ENCODE measurements around the gene GFRA3.

Gene GFRA3

DNA sequence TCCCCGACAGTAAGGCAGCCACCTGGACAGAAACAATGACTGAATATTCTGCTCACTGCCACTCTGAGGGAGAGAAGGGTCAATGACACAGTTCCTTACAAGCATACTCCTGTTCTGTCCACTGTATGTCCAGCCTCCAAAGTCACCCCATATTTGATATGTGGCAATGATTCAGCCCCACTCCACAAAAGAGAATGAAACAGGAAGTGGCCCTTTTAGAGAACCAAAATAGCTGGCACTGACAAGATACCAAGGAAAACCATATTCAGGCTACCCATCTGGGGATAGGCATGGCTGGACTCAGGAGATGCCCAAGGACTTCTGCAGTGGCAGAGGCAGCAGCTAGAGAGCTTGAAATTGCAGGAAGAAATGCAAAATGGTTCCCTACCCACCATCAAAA lies 12.8 kb upstream of the GFRA3 start:
- TF ChIP-seq ZNF544 (tag by site-specific recombination; IDR thresholded peaks at IDR 0.05) (no peak), ZNF560 (tag by site-specific recombination; IDR thresholded peaks at IDR 0.05; ENCODE audit: borderline replicate concordance) (no peak), ZNF391 (tag by site-specific recombination; IDR thresholded peaks at IDR 0.05; ENCODE audit: borderline replicate concordance, low read depth) (no peak), ZNF155 (tag by site-specific recombination; IDR thresholded peaks at IDR 0.05) (no peak), ZNF2 (tag by site-specific recombination; IDR thresholded peaks at IDR 0.05) (no peak), ZNF292 (tag by site-specific recombination; IDR thresholded peaks at IDR 0.05; ENCODE audit: borderline replicate concordance, low read depth) (no peak), ZNF488 (tag by site-specific recombination; IDR thresholded peaks at IDR 0.05) (no peak), ZEB2 (tag by site-specific recombination; IDR thresholded peaks at IDR 0.05) (no peak)
- TF ChIP-seq, protein P1, sequence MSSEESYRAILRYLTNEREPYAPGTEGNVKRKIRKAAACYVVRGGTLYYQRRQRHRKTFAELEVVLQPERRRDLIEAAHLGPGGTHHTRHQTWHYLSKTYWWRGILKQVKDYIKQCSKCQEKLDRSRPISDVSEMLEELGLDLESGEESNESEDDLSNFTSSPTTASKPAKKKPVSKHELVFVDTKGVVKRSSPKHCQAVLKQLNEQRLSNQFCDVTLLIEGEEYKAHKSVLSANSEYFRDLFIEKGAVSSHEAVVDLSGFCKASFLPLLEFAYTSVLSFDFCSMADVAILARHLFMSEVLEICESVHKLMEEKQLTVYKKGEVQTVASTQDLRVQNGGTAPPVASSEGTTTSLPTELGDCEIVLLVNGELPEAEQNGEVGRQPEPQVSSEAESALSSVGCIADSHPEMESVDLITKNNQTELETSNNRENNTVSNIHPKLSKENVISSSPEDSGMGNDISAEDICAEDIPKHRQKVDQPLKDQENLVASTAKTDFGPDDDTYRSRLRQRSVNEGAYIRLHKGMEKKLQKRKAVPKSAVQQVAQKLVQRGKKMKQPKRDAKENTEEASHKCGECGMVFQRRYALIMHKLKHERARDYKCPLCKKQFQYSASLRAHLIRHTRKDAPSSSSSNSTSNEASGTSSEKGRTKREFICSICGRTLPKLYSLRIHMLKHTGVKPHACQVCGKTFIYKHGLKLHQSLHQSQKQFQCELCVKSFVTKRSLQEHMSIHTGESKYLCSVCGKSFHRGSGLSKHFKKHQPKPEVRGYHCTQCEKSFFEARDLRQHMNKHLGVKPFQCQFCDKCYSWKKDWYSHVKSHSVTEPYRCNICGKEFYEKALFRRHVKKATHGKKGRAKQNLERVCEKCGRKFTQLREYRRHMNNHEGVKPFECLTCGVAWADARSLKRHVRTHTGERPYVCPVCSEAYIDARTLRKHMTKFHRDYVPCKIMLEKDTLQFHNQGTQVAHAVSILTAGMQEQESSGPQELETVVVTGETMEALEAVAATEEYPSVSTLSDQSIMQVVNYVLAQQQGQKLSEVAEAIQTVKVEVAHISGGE (tag by site-specific recombination; conservative IDR thresholded peaks at IDR 0.05; ENCODE audit: low read depth), result no peak
- TF ChIP-seq, protein P2, sequence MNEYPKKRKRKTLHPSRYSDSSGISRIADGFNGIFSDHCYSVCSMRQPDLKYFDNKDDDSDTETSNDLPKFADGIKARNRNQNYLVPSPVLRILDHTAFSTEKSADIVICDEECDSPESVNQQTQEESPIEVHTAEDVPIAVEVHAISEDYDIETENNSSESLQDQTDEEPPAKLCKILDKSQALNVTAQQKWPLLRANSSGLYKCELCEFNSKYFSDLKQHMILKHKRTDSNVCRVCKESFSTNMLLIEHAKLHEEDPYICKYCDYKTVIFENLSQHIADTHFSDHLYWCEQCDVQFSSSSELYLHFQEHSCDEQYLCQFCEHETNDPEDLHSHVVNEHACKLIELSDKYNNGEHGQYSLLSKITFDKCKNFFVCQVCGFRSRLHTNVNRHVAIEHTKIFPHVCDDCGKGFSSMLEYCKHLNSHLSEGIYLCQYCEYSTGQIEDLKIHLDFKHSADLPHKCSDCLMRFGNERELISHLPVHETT (tag by site-specific recombination; IDR thresholded peaks at IDR 0.05), result no peak
- H3K4me1 ChIP-seq (ENCODE audit: control insufficient read depth, insufficient read depth, low read length), result no peaks in the 10 kb centered on the region
- no peaks in the 10 kb centered on the region for H3K9me3 ChIP-seq (ENCODE audit: control insufficient read depth, insufficient read depth, low read depth, low read length)
- peaks cover 31 to 50% of the 10 kb centered on the region in 2 experiments for H3K36me3 ChIP-seq (ENCODE audit: control insufficient read depth in 2 of 2, insufficient read depth in 1 of 2, low read length in 2 of 2)
- CTCF ChIA-PET, result interaction anchor here (0.6 kb wide), 1 partner anchor 483 kb away, joined by 3 read pairs; no protein-coding TSS in a partner anchor
- POLR2A ChIA-PET, result no interaction called here
- no peak overlapping the region for H3K4me3 ChIP-seq (ENCODE audit: low read depth, low read length)
- no peak overlapping the region for H3K27ac ChIP-seq (ENCODE audit: extremely low read depth, low read depth, low read length)

- POLR2A ChIA-PET, result interaction anchor here (1.1 to 1.2 kb wide), 3 partner anchors 60 to 99 kb away, joined by 3 to 5 read pairs (median 5); partner anchors contain the start of gene CDC23
These were observed 8.7 kb upstream of the GFRA3 start for GRCh38 chr5:138282920-138283742.

More at GRCh38 chr5:138282920-138283742, 8.7 kb upstream of the GFRA3 start:
- no peak overlapping the region for H3K27ac ChIP-seq (ENCODE audit: extremely low read depth, low read depth, low read length)
- H3K9me3 ChIP-seq (ENCODE audit: control insufficient read depth, insufficient read depth, low read depth, low read length), result no peaks in the 10 kb centered on the region
- TF ChIP-seq ZNF571 (tag by site-specific recombination; IDR thresholded peaks at IDR 0.05), result no peak
- 0 out of 2 replicates have a peak, but pooled peaks have one; percentile 20 for TF ChIP-seq ZFHX2 (tag by site-specific recombination; conservative IDR thresholded peaks at IDR 0.05)
- TF ChIP-seq, protein P3, sequence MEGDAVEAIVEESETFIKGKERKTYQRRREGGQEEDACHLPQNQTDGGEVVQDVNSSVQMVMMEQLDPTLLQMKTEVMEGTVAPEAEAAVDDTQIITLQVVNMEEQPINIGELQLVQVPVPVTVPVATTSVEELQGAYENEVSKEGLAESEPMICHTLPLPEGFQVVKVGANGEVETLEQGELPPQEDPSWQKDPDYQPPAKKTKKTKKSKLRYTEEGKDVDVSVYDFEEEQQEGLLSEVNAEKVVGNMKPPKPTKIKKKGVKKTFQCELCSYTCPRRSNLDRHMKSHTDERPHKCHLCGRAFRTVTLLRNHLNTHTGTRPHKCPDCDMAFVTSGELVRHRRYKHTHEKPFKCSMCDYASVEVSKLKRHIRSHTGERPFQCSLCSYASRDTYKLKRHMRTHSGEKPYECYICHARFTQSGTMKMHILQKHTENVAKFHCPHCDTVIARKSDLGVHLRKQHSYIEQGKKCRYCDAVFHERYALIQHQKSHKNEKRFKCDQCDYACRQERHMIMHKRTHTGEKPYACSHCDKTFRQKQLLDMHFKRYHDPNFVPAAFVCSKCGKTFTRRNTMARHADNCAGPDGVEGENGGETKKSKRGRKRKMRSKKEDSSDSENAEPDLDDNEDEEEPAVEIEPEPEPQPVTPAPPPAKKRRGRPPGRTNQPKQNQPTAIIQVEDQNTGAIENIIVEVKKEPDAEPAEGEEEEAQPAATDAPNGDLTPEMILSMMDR (tag by site-specific recombination; IDR thresholded peaks at IDR 0.05), result peak; percentile 74
- 0 out of 2 replicates have a peak, but pooled peaks have one; percentile 35 for TF ChIP-seq MYNN (tag by site-specific recombination; IDR thresholded peaks at IDR 0.05; ENCODE audit: borderline replicate concordance)
- TF ChIP-seq OSR2 (tag by site-specific recombination; IDR thresholded peaks at IDR 0.05), result peak; percentile 24; the same call in 1 of the 2 replicates
- no peak for TF ChIP-seq ZNF549 (tag by site-specific recombination; IDR thresholded peaks at IDR 0.05)
- peak; percentile 56 for TF ChIP-seq ZNF654 (tag by site-specific recombination; IDR thresholded peaks at IDR 0.05; ENCODE audit: low read depth)
- TF ChIP-seq ZNF670 (tag by site-specific recombination; IDR thresholded peaks at IDR 0.05; ENCODE audit: low read depth), result no peak
- peak; percentile 78 for TF ChIP-seq ZNF335 (tag by site-specific recombination; conservative IDR thresholded peaks at IDR 0.05)
- 0 out of 2 replicates have a peak, but pooled peaks have one; percentile 13 for TF ChIP-seq EGR2 (tag by site-specific recombination; IDR thresholded peaks at IDR 0.05; ENCODE audit: low read depth)
- TF ChIP-seq, protein P4, sequence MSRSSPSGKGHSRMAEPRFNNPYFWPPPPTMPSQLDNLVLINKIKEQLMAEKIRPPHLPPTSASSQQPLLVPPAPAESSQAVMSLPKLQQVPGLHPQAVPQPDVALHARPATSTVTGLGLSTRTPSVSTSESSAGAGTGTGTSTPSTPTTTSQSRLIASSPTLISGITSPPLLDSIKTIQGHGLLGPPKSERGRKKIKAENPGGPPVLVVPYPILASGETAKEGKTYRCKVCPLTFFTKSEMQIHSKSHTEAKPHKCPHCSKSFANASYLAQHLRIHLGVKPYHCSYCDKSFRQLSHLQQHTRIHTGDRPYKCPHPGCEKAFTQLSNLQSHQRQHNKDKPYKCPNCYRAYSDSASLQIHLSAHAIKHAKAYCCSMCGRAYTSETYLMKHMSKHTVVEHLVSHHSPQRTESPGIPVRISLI (tag by site-specific recombination; IDR thresholded peaks at IDR 0.05), result peak; percentile 47; the same call in 1 of the 2 replicates
- TF ChIP-seq, protein P5, sequence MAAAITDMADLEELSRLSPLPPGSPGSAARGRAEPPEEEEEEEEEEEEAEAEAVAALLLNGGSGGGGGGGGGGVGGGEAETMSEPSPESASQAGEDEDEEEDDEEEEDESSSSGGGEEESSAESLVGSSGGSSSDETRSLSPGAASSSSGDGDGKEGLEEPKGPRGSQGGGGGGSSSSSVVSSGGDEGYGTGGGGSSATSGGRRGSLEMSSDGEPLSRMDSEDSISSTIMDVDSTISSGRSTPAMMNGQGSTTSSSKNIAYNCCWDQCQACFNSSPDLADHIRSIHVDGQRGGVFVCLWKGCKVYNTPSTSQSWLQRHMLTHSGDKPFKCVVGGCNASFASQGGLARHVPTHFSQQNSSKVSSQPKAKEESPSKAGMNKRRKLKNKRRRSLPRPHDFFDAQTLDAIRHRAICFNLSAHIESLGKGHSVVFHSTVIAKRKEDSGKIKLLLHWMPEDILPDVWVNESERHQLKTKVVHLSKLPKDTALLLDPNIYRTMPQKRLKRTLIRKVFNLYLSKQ (tag by site-specific recombination; IDR thresholded peaks at IDR 0.05; ENCODE audit: borderline replicate concordance), result no peak
- TF ChIP-seq SCRT1 (tag by site-specific recombination; IDR thresholded peaks at IDR 0.05; ENCODE audit: borderline replicate concordance), result no peak
- peaks cover 14 to 34% of the 10 kb centered on the region in 2 experiments for H3K36me3 ChIP-seq (ENCODE audit: control insufficient read depth in 2 of 2, insufficient read depth in 1 of 2, low read length in 2 of 2)
- H3K4me3 ChIP-seq (ENCODE audit: low read depth, low read length), result no peak overlapping the region
- CTCF ChIA-PET, result interaction anchor here (0.6 to 7.9 kb wide), 18 partner anchors 10 to 206 kb away, joined by 3 to 88 read pairs (median 4); partner anchors contain the start of genes BRD8, CDC23, KDM3B and KIF20A
- no peaks in the 10 kb centered on the region for H3K4me1 ChIP-seq (ENCODE audit: control insufficient read depth, insufficient read depth, low read length)

Data from HEK293 (cell line).